Heart left ventricle (tissue), 16 donors: ENCODE data around the gene CKLF. TPM values are rescaled to one million over a fixed set of nuclear protein-coding genes. Genes with fewer than 3 reads are reported as not detected.

ENCODE experiments used
- ATAC-seq, 4 donors: fragments of 200-7000 bp; cut with Tn5 transposase; one replicate each; pipeline ENCODE4 v1.9.1; 2020 to 2022; ENCODE audit warnings: moderate library complexity in 4 of 4, mild to moderate bottlenecking in 3 of 4, moderate number of reproducible peaks in 1 of 4
- DNase-seq, 5 donors: peaks; one replicate each; pipeline ENCODE4 v3.0.0-alpha.2; 2020
- H3K27ac ChIP-seq, 12 donors: fragments of 200-600 bp; sonication (generic) in 4 of 12; one replicate each; pipeline versions ENCODE4 v1.5.0 to v1.8.0; 2016 to 2022; ENCODE audit warnings: mild to moderate bottlenecking in 2 of 12
- H3K27me3 ChIP-seq, 9 donors: fragments of 200-600 bp; sonication (generic) in 2 of 9; one replicate each; pipeline versions ENCODE4 v1.5.1 to v1.8.0; 2016 to 2022; ENCODE audit warnings: mild to moderate bottlenecking in 3 of 9
- H3K36me3 ChIP-seq, 9 donors: fragments of 200-600 bp; sonication (generic) in 2 of 9; one replicate each; pipeline versions ENCODE4 v1.5.0 to v1.8.0; 2018 to 2022; ENCODE audit warnings: mild to moderate bottlenecking in 2 of 9
- H3K4me1 ChIP-seq, 12 donors: fragments of 200-600 bp; sonication (generic) in 4 of 12; one replicate each; pipeline versions ENCODE4 v1.5.0 to v1.8.0; 2016 to 2022; ENCODE audit warnings: mild to moderate bottlenecking in 3 of 12
- H3K4me3 ChIP-seq, 12 donors: fragments of 200-600 bp; sonication (generic) in 4 of 12; one replicate each; pipeline versions ENCODE4 v1.5.0 to v1.8.0; 2017 to 2022; ENCODE audit warnings: mild to moderate bottlenecking in 9 of 12, moderate library complexity in 4 of 12
- H3K9me3 ChIP-seq, 12 donors: fragments of 200-600 bp; sonication (generic) in 4 of 12; one replicate each; pipeline versions ENCODE4 v1.5.0 to v1.8.0; 2016 to 2022; ENCODE audit warnings: mild to moderate bottlenecking in 1 of 12
- POLR2A ChIP-seq, 2 donors: fragments of 450-650 bp; IDR thresholded peaks; one replicate each; pipeline ENCODE4 v1.6.1; 2017; ENCODE audit warnings: antibody characterized with exemption in 2 of 2, mild to moderate bottlenecking in 2 of 2, moderate library complexity in 2 of 2
- WGBS, 4 donors: extraction: QIAGEN DNeasy Blood & Tissue Kit in 2 of 4; methylation state at CpG; one replicate each; pipeline versions ENCODE4 v1.1.5 to v1.1.7; 2013 to 2018; 5-methylcytosine and 5-hydroxymethylcytosine counted together
- intact Hi-C, 10 donors: fragments of 100-400 bp; cut with DNase I; formaldehyde crosslinking; loops; one replicate each; pipeline versions ENCODE4 v1.11.1 to v1.14.2; 2022
- polyA plus RNA-seq, 2 donors: library from polyadenylated mRNA; stranded (reverse); fragments of 200-250 nt; gene quantifications; one replicate each; pipeline ENCODE4 v1.2.3, GENCODE V29; 2013
- total RNA-seq, 9 donors: library from RNA; depleted of rRNA in 2 of 9; stranded (reverse); fragments of >200 nt in 2 of 9; fragmentation: NEBNext Ultra II Directional in 3 of 9; extraction: Animal tissue kit (Norgen Biotek cat#: 25700) in 3 of 9; gene quantifications; one replicate each; pipeline versions ENCODE4 v1.1.0 to v1.2.4, GENCODE V29; 2016 to 2023
- TF ChIP-seq, protein P1 (sequence below), 12 donors: fragments of 200-600 bp; sonication (generic) in 4 of 12; IDR thresholded peaks; one replicate each; pipeline versions ENCODE4 v1.5.0 to v1.8.0; 2018 to 2022; ENCODE audit warnings: antibody characterized with exemption in 12 of 12, mild to moderate bottlenecking in 5 of 12
- donor health status: ischemic (EF 13 %, LVEDD 7.1; RV severe dilation, severe dysfunction).
- donor health status: healthy with polysubstance abuse.
- donor health status: DM: no; HTN: yes; CAD: no.
- donor health status: DM: no; HTN: no; CAD: no.
- donor health status: ischemic (EF 25% LVEDD 6.9; RV normal size, moderate dysfunction).
- donor health status: ischemic (EF 25% LVEDD 5.7; RV mildly dilated, moderate dysfunction).
- donor health status: healthy.
- donor health status: DM: yes; HTN: yes; CAD: no.
- donor health status: ischemic (EF 35%, LVEDD 5.7; RV mildly dilated, moderate dysfunction).
- donor health status: nonischemic (EF 11% LVEDD 7.7; RV severe dilation, severe dysfunction).
- donor health status: DM: yes; HTN: yes; CAD: no.
- donor health status: PGD.
- donor health status: ischemic (EF 29% LVEDD 5.4; RV normal size, mild dysfunction).
- donor health status: nonischemic (EF 23%, LVEDD 6.1; RV moderate dilation, normal function).

CKLF gene
- total and polyA plus RNA-seq, 11 donors: 4.1 to 28.9 (median 6.4) TPM

DNA sequence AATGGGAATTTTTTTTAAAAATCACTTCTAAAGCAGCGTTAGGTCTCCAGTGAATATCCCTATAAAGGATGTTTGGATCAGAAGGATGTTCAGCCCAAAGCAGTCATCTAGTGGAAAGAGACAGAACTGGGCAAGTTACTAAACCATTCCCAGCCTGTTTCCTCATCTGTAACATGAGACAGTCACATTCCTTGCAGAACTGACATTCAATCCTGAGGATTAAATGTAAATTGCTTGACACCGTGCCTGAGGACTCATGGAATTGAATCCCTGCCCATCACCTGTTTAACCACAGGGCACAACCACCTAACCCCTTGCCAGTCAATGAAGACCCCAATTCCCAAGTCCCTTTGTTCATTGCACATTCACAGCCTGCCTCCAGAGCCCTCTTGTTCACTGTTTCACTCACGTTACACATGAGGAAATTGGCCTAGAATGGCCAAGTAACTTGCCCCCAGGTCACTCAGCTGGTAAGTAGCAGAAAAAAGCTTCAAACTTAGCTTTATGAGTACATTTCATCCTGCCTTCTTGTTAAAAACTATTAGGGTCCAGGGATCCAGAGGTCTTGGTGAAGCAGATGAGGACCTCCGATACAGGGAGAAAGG, 28.3 kb downstream of the CKLF start:
- peak overlapping the region in 2 of 12 donors; percentile 27 to 40 for H3K27ac ChIP-seq
- peaks cover 0 to 47% (median 17%) of the 10 kb centered on the region in 12 donors for H3K4me1 ChIP-seq
- no peak for ATAC-seq
- no peak overlapping the region for H3K4me3 ChIP-seq
- DNase-seq: no peak
- peaks cover 0 to 26% (median 12%) of the 10 kb centered on the region in 9 donors for H3K27me3 ChIP-seq
- H3K36me3 ChIP-seq: no peaks in the 10 kb centered on the region
- no peaks in the 10 kb centered on the region for H3K9me3 ChIP-seq
- 82 to 89% (median 84%) methylated on average over 4 of the region's 4 CpGs for WGBS, 4 donors
- intact Hi-C loops: no loop called here
- no peak for TF ChIP-seq POLR2A (IDR thresholded peaks at IDR 0.05)
- TF ChIP-seq, protein P1, sequence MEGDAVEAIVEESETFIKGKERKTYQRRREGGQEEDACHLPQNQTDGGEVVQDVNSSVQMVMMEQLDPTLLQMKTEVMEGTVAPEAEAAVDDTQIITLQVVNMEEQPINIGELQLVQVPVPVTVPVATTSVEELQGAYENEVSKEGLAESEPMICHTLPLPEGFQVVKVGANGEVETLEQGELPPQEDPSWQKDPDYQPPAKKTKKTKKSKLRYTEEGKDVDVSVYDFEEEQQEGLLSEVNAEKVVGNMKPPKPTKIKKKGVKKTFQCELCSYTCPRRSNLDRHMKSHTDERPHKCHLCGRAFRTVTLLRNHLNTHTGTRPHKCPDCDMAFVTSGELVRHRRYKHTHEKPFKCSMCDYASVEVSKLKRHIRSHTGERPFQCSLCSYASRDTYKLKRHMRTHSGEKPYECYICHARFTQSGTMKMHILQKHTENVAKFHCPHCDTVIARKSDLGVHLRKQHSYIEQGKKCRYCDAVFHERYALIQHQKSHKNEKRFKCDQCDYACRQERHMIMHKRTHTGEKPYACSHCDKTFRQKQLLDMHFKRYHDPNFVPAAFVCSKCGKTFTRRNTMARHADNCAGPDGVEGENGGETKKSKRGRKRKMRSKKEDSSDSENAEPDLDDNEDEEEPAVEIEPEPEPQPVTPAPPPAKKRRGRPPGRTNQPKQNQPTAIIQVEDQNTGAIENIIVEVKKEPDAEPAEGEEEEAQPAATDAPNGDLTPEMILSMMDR (IDR thresholded peaks at IDR 0.05): no peak

DNA sequence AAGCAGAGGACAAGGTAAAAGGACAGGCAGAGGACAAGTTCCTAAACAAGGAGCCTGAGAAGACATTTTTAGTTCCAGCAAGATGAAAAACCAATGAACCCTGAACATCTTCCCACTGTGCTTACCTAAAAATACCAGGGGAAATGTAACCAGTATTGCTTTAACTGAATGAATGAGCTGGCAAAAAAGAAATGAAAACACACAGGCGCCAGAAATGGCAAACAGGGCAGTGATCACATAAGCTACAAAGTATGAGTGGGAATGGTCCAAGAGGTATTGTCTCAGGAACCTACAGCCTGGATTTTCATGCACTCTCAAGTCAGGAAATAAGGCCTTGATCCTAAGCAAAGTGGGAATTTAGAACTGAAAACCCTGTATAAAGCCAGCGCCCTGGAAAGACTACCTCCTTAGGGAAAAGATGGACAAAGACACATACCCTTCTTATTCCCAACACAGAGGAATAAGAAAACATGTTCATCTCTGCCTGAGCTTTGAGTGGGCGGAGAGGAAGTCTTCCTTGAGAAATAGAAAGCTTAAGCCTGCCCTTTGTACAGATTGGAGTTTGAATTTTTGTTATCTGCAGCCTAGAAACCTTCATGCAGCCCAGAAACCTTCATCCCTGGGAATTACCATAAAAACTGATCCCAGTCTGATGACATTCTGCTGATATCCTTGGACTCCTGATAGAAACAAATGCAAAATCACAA, 29.0 kb downstream of the CKLF start:
- no peak for ATAC-seq
- intact Hi-C loops: no loop called here
- peaks cover 0 to 46% (median 19%) of the 10 kb centered on the region in 12 donors for H3K4me1 ChIP-seq
- no peaks in the 10 kb centered on the region for H3K9me3 ChIP-seq
- H3K4me3 ChIP-seq: no peak overlapping the region
- DNase-seq: no peak
- TF ChIP-seq POLR2A (IDR thresholded peaks at IDR 0.05): no peak
- TF ChIP-seq, protein P1 (IDR thresholded peaks at IDR 0.05): no peak
- H3K27ac ChIP-seq: peak overlapping the region in 2 of 12 donors; percentile 27 to 40
- no peaks in the 10 kb centered on the region for H3K36me3 ChIP-seq
- 47 to 81% (median 77%) methylated on average over 3 of the region's 3 CpGs for WGBS, 4 donors
- peaks cover 0 to 26% (median 12%) of the 10 kb centered on the region in 9 donors for H3K27me3 ChIP-seq

DNA sequence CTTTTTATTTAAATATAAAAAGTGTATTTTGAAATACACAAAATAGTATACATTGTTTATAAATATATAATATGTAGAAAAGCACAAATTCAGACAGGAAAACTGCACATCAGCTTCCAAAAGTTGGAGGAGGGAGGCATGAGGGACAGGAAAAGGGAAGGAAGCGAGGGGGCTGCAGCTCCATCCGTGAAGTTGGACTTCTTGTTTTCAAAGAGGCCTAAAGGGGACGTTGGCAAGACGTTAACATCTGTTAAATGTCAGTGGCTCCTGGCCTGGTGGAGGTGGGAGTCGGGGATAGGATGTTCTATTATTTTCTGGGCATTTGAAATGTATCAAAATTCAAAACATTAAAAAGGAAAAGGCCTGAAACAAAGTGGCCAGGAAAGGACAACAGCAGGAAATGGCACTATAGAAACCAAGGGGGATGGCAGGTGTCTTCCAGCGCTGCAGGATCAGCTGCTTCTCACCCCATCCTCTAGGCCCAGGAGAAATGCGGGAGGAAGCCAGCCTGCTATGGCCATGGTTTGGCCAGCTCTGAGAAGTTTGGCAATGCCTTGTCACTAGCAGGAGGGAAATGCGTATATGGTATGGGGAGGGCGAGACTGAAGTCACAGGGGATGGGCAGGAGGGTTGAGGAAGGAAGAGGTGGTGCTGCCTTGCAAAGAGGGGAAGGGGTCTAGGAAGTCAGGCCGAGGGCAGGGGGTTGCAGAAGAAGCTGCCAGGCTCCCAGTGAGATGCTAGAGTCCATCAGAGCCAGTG, 33.3 kb downstream of the CKLF start:
- 59 to 65% (median 61%) methylated on average over 10 of the region's 10 CpGs for WGBS, 4 donors
- intact Hi-C loops: no loop called here
- ATAC-seq: peak; percentile 28 to 75 (median 62)
- H3K4me3 ChIP-seq: no peak overlapping the region
- TF ChIP-seq, protein P1 (IDR thresholded peaks at IDR 0.05): no peak
- no peak for TF ChIP-seq POLR2A (IDR thresholded peaks at IDR 0.05)
- no peaks in the 10 kb centered on the region for H3K36me3 ChIP-seq
- peaks cover 0 to 53% (median 8%) of the 10 kb centered on the region in 12 donors for H3K4me1 ChIP-seq
- peak overlapping the region in 4 of 12 donors; percentile 13 to 60 (median 34) for H3K27ac ChIP-seq
- H3K27me3 ChIP-seq: no peaks in the 10 kb centered on the region
- DNase-seq: no peak
- H3K9me3 ChIP-seq: no peaks in the 10 kb centered on the region
